ENCODE data around the gene FGFRL1.

FGFRL1 gene

DNA sequence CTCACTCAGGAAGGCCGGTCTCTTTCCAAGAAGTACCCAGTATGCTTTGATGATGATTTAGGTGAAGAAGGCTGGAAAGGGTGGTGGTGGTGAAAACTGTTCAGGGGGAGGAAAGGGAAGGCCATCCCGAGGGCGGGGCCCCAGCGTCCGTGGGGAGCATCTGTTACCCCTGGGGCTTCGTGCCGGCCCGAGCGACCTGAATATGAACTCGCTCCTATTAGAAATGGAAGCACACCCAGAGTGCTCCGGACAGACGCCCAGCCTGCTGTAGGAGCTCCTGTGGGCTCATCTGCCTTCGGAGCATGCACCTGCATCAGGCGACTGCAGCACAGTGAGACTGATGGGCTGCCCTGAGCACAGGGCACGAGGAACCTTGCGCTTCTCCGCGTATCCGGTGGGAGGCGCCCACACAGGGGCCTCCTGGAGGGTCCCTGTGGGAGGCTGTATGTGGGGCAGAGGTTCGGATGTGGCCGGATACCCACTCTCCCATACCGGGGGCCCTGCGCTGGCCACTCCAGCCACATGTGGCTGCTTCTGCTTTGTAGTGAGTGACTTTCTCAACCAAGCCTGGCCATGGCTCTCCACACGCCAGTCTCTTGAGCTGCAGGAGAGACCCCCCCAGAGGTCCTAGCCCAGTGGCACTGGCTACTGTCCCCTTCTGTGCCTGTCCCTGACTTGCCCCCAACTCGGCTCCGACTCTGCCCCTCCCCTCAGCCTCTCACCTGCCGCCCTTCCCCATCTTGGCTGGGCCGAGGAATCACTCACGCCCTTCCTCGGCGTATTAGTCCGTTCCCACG, 36.7 kb downstream of the FGFRL1 start:
- H3K36me3 ChIP-seq = no peaks in the 10 kb centered on the region

DNA sequence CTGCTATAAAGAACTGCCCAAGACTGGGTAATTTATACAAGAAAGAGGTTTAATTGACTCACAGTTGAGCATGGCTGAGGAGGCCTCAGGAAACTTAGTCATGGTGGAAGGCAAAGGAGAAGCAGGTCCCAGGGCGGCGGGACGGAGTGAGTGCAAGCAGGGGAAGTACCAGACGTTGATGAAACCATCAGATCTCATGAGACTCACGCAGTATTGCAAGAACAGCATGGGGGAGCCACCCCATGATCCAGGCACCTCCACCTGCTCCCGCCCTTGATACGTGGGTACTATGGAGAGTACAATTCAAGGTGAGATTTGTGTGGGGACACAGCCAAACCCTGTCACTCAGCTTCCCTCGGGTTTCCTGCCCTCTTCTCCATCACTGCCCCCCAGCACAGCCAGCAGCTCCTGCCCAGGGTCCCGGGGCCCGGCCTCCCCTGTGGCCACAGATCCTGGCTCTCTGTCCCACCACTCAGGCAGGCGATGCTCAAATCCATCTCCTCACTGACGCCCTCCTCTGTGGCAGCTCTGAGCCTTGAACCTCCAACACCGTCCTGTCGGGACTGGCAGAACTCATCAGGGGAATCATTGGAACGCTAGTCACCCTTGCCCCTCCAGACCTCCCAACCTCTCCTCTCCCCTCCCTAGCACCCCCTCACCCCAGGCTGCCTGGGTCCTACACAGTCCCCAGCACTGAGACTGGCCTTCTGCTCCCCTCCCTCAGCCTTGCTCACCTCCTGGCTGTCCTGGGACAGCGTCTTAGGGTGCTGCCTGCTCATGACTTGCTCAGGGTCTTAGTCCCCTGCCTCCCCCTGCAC, 37.6 kb downstream of the FGFRL1 start:
- peaks cover 22% of the 10 kb centered on the region for H3K27me3 ChIP-seq (ENCODE audit: insufficient read depth, low read depth, severe bottlenecking)
- no peaks in the 10 kb centered on the region for H3K36me3 ChIP-seq
- H3K4me3 ChIP-seq (ENCODE audit: low read depth, low read length) = no peak overlapping the region
- no peaks in the 10 kb centered on the region for H3K9me3 ChIP-seq (ENCODE audit: severe bottlenecking)
- TF ChIP-seq, protein P1, sequence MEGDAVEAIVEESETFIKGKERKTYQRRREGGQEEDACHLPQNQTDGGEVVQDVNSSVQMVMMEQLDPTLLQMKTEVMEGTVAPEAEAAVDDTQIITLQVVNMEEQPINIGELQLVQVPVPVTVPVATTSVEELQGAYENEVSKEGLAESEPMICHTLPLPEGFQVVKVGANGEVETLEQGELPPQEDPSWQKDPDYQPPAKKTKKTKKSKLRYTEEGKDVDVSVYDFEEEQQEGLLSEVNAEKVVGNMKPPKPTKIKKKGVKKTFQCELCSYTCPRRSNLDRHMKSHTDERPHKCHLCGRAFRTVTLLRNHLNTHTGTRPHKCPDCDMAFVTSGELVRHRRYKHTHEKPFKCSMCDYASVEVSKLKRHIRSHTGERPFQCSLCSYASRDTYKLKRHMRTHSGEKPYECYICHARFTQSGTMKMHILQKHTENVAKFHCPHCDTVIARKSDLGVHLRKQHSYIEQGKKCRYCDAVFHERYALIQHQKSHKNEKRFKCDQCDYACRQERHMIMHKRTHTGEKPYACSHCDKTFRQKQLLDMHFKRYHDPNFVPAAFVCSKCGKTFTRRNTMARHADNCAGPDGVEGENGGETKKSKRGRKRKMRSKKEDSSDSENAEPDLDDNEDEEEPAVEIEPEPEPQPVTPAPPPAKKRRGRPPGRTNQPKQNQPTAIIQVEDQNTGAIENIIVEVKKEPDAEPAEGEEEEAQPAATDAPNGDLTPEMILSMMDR (IDR thresholded peaks at IDR 0.05; ENCODE audit: low read depth, low read length) = no peak
- H3K27ac ChIP-seq = no peak overlapping the region
- peak; percentile 8 for DNase-seq

More for the DNA sequence above, 36.7 kb downstream of the FGFRL1 start:
- no peak overlapping the region for H3K4me3 ChIP-seq (ENCODE audit: low read depth, low read length)
- peak; percentile 11 for DNase-seq
- TF ChIP-seq, protein P1 (IDR thresholded peaks at IDR 0.05; ENCODE audit: low read depth, low read length) = no peak
- H3K27me3 ChIP-seq (ENCODE audit: insufficient read depth, low read depth, severe bottlenecking) = peaks cover 20% of the 10 kb centered on the region
- H3K9me3 ChIP-seq (ENCODE audit: severe bottlenecking) = no peaks in the 10 kb centered on the region
- no peak overlapping the region for H3K27ac ChIP-seq

GRCh38 chr4:1049591-1049905, 38.1 kb downstream of the FGFRL1 start:
- Histone ChIP-seq H3K27ac (no peak overlapping the region), H3K36me3 (no peaks in the 10 kb centered on the region), H3K4me3 (ENCODE audit: low read depth, low read length) (no peak overlapping the region), H3K27me3 (ENCODE audit: insufficient read depth, low read depth, severe bottlenecking) (peaks cover 22% of the 10 kb centered on the region), H3K9me3 (ENCODE audit: severe bottlenecking) (no peaks in the 10 kb centered on the region)
- no peak for DNase-seq
- TF ChIP-seq, protein P1 (IDR thresholded peaks at IDR 0.05; ENCODE audit: low read depth, low read length) = no peak

GRCh38 chr4:1050486-1051213, 39.2 kb downstream of the FGFRL1 start:
- DNase-seq = peak; percentile 14
- TF ChIP-seq, protein P1 (IDR thresholded peaks at IDR 0.05; ENCODE audit: low read depth, low read length) = peak; percentile 43
- Histone ChIP-seq H3K27ac (no peak overlapping the region), H3K36me3 (no peaks in the 10 kb centered on the region), H3K27me3 (ENCODE audit: insufficient read depth, low read depth, severe bottlenecking) (peaks cover 20% of the 10 kb centered on the region), H3K9me3 (ENCODE audit: severe bottlenecking) (no peaks in the 10 kb centered on the region), H3K4me3 (ENCODE audit: low read depth, low read length) (no peak overlapping the region)

DNA sequence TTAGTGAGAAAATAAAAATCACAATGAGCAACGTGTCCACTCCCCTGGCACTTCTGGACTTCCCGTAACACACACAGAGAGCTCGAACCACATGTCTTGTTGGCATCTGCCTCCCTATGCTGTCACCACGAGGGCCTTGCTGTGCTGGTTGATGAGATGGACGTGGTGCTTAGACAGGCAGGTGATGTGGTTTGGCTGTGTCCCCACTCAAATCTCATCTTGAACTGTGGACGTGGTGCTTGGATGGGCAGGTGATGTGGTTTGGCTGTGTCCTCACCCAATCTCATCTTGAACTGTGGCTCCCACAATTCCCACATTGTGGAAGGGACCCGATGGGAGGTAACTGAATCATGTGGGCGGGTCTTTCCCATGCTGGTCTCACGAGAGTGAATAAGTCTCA, 40.0 kb downstream of the FGFRL1 start:
- no peak overlapping the region for H3K27ac ChIP-seq
- peaks cover 25% of the 10 kb centered on the region for H3K27me3 ChIP-seq (ENCODE audit: insufficient read depth, low read depth, severe bottlenecking)
- DNase-seq = no peak
- TF ChIP-seq, protein P1 (IDR thresholded peaks at IDR 0.05; ENCODE audit: low read depth, low read length) = no peak
- no peak overlapping the region for H3K4me3 ChIP-seq (ENCODE audit: low read depth, low read length)
- no peaks in the 10 kb centered on the region for H3K9me3 ChIP-seq (ENCODE audit: severe bottlenecking)
- no peaks in the 10 kb centered on the region for H3K36me3 ChIP-seq
